SK-N-SH (cell line): Measurements from ENCODE around the gene SFT2D3.

Experiments used
- EZH2phosphoT487 ChIP-seq: fragments of 200-600 bp; sonication (generic); IDR thresholded peaks from 2 replicates; pipeline ENCODE4 v1.6.1; 2017; ENCODE audit warnings: low read depth, mixed run types, mild to moderate bottlenecking, antibody characterized with exemption, moderate library complexity, borderline replicate concordance
- JUND ChIP-seq: IDR thresholded peaks from 2 replicates; pipeline ENCODE4 v1.4.0; 2012
- POLR2AphosphoS5 ChIP-seq: IDR thresholded peaks from 2 replicates; pipeline ENCODE4 v1.6.1; 2012; ENCODE audit warnings: low read depth, low read length
- RCOR1 ChIP-seq: fragments of 150-350 bp; IDR thresholded peaks from 2 replicates; pipeline ENCODE4 v1.6.1; 2017; ENCODE audit warnings: antibody characterized with exemption, low read length
- SIN3A ChIP-seq: IDR thresholded peaks from 2 replicates; pipeline ENCODE4 v1.6.1; 2012; ENCODE audit warnings: low read depth, mild to moderate bottlenecking, low read length, moderate library complexity, borderline replicate concordance
- TCF12 ChIP-seq: IDR thresholded peaks from 2 replicates; pipeline ENCODE4 v1.4.0; 2012
- TF ChIP-seq, protein P1 (sequence below): fragments of 200-600 bp; sonication (generic); IDR thresholded peaks from 2 replicates; pipeline ENCODE4 v1.6.1; 2017; ENCODE audit warnings: antibody characterized with exemption, mild to moderate bottlenecking, moderate library complexity
- TF ChIP-seq, protein P2 (sequence below): IDR thresholded peaks from 2 replicates; pipeline ENCODE4 v1.4.0; 2012; ENCODE audit warnings: low read depth

DNA sequence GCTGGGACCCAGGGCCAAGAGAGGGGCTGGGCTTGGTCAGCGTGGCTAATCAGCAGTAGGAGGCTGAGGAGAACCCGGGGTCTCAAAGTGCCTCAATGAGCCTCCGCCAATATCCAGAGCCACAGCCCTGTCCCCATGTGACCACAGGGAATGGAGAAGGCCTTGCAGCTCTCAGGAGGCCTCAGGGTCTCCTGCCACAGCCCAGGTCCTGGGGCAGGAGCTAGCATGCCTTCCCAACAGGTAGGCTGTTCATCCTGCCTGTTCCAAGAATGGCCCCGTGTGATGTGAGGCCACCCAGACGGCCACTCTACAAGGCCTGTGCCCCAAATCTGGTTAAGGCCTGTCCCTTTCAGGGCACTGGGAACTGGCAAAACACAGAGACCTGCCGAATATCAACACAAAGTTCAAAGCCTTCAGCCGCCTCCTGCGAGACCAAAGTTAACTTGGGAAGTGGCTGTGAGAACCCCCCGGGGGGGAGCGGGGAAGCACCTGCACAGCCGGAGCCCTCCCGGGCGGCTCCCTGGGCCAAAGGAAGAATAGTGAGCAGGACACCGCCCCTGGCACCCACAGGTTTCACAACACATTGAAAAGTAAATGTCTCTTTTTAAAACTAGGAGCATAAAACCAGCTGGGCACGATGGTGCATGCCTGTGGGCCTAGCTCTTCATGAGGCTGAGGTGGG, 21.5 kb upstream of the SFT2D3 start:
- TF ChIP-seq, protein P1, sequence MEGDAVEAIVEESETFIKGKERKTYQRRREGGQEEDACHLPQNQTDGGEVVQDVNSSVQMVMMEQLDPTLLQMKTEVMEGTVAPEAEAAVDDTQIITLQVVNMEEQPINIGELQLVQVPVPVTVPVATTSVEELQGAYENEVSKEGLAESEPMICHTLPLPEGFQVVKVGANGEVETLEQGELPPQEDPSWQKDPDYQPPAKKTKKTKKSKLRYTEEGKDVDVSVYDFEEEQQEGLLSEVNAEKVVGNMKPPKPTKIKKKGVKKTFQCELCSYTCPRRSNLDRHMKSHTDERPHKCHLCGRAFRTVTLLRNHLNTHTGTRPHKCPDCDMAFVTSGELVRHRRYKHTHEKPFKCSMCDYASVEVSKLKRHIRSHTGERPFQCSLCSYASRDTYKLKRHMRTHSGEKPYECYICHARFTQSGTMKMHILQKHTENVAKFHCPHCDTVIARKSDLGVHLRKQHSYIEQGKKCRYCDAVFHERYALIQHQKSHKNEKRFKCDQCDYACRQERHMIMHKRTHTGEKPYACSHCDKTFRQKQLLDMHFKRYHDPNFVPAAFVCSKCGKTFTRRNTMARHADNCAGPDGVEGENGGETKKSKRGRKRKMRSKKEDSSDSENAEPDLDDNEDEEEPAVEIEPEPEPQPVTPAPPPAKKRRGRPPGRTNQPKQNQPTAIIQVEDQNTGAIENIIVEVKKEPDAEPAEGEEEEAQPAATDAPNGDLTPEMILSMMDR = no peak
- TF ChIP-seq SIN3A = no peak
- no peak for TF ChIP-seq TCF12
- TF ChIP-seq JUND = no peak
- no peak for TF ChIP-seq POLR2AphosphoS5
- no peak for TF ChIP-seq EZH2phosphoT487
- TF ChIP-seq, protein P2, sequence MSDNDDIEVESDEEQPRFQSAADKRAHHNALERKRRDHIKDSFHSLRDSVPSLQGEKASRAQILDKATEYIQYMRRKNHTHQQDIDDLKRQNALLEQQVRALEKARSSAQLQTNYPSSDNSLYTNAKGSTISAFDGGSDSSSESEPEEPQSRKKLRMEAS = no peak
- no peak for TF ChIP-seq RCOR1
